Left cardiac atrium (tissue), 4 donors: ENCODE data around the gene RARA. TPM values are rescaled to one million over a fixed set of nuclear protein-coding genes. Genes with fewer than 3 reads are reported as not detected.

Experiments
- ATAC-seq, 2 donors: fragments of 200-7000 bp; cut with Tn5 transposase; one replicate each; pipeline ENCODE4 v1.9.1; 2020; ENCODE audit warnings: mild to moderate bottlenecking in 2 of 2, moderate library complexity in 2 of 2
- DNase-seq: peaks from one replicate; pipeline ENCODE4 v3.0.0-alpha.2; 2020
- intact Hi-C, 2 donors: fragments of 100-400 bp; cut with DNase I; formaldehyde crosslinking; loops; one replicate each; pipeline versions ENCODE4 v1.14.1 to v1.15.1; 2022 to 2023
- total RNA-seq, 2 donors: library from RNA; stranded (reverse); fragmentation: NEBNext Ultra II Directional; extraction: Animal tissue kit (Norgen Biotek cat#: 25700); gene quantifications; one replicate each; pipeline ENCODE4 v1.2.1, GENCODE V29; 2021
- donor health status: DM: no; HTN: yes; CAD: no.
- donor health status: DM: no; HTN: yes; CAD: no; lungs with severe emphysema.
- donor health status: DM: yes; HTN: yes; CAD: no.
- donor health status: Dilated cardiomyopathy.

Gene RARA
- total RNA-seq, 2 donors from 2014 or later = 23.3 to 43.8 TPM

GRCh38 chr17:40338058-40338457 is 29.1 kb downstream of the RARA start:
- ATAC-seq = no peak
- no peak for DNase-seq
- intact Hi-C loops = no loop called here

- DNase-seq (no peak), ATAC-seq (no peak)
- intact Hi-C loops = no loop called here
Measured at GRCh38 chr17:40338941-40339649, 30.1 kb downstream of the RARA start.

GRCh38 chr17:40340327-40340726 is 31.3 kb downstream of the RARA start:
- DNase-seq (no peak), ATAC-seq (no peak)
- intact Hi-C loops = no loop called here

- ATAC-seq = peak; percentile 78 to 80
- peak; percentile 96 for DNase-seq
- intact Hi-C loops = no loop called here
Measured at GRCh38 chr17:40340880-40341807, 32.2 kb downstream of the RARA start.

- intact Hi-C loops = no loop called here
- peak; percentile 89 for DNase-seq
- ATAC-seq = peak; percentile 73 to 76
Measured at GRCh38 chr17:40341808-40342503, 33.0 kb downstream of the RARA start.

- intact Hi-C loops = no loop called here
- DNase-seq (peak; percentile 36), ATAC-seq (no peak)
Measured at GRCh38 chr17:40342504-40343218, 33.7 kb downstream of the RARA start.

GRCh38 chr17:40343219-40344119 is 34.5 kb downstream of the RARA start:
- DNase-seq (peak; percentile 70), ATAC-seq (no peak)
- intact Hi-C loops = no loop called here

GRCh38 chr17:40344421-40345160 is 35.6 kb downstream of the RARA start:
- DNase-seq (no peak), ATAC-seq (peak in 1 of 2 donors; percentile 0)
- intact Hi-C loops = no loop called here

- ATAC-seq = peak; percentile 8 to 20
- intact Hi-C loops = no loop called here
- peak; percentile 87 for DNase-seq
Measured at GRCh38 chr17:40345161-40345993, 36.4 kb downstream of the RARA start.

- no peak for ATAC-seq
- DNase-seq = no peak
- intact Hi-C loops = no loop called here
Measured at GRCh38 chr17:40345994-40346764, 37.2 kb downstream of the RARA start.

- intact Hi-C loops = no loop called here
- ATAC-seq (no peak), DNase-seq (no peak)
Measured at GRCh38 chr17:40346765-40347158, 37.8 kb downstream of the RARA start.

- ATAC-seq (peak in 1 of 2 donors; percentile 1), DNase-seq (no peak)
- intact Hi-C loops = no loop called here
Measured at GRCh38 chr17:40347319-40348135, 38.5 kb downstream of the RARA start.

- ATAC-seq (no peak), DNase-seq (no peak)
- intact Hi-C loops = no loop called here
Measured at GRCh38 chr17:40348136-40348504, 39.1 kb downstream of the RARA start.

- intact Hi-C loops = no loop called here
- peak; percentile 71 for DNase-seq
Measured at GRCh38 chr17:40348562-40349476, 39.8 kb downstream of the RARA start.

More at GRCh38 chr17:40348562-40349476, 39.8 kb downstream of the RARA start:
- peak; percentile 35 to 66 for ATAC-seq
